Caco-2 (cell line): ENCODE results near the gene SLIRP. TPM values are rescaled to one million over a fixed set of nuclear protein-coding genes. Genes with fewer than 3 reads are reported as not detected.
A peak's percentile ranks its signal among the peaks of the same experiment; 100 is the strongest.

ENCODE experiments used
- BruUV-seq: library from RNA; stranded (reverse); fragments of 400-500 nt; replicated peaks from 2 replicates; lab custom pipeline; 2021; lab: Mats Ljungman, UMichigan
- CTCF ChIA-PET: fragments of 300-600 bp; sonication (Branson Sonifier 250); formaldehyde crosslinking; loops from one replicate; lab custom pipeline; 2022; ENCODE audit warnings: antibody characterized with exemption; lab: Charles Lee
- POLR2A ChIA-PET: fragments of 300-600 bp; sonication (Branson Sonifier 250); formaldehyde crosslinking; loops from one replicate; lab custom pipeline; 2022; ENCODE audit warnings: antibody characterized with exemption; lab: Charles Lee
- DNase-seq, 2 experiments: peaks; one replicate each; pipeline versions ENCODE4 v3.0.0 to v3.0.0-alpha.2; 2020 to 2022
- H3K27me3 ChIP-seq: replicated peaks from 2 replicates; pipeline ENCODE4 v1.6.0; 2011; ENCODE audit warnings: low read length; ENCODE audit not compliant: control insufficient read depth, insufficient read depth
- H3K36me3 ChIP-seq: 2 replicates; pipeline ENCODE4 v1.5.1; 2011; ENCODE audit warnings: low read length; ENCODE audit not compliant: control insufficient read depth, insufficient read depth
- H3K4me1 ChIP-seq: fragments of 250-450 bp; sonication (Bioruptor Pico); 2 replicates; pipeline ENCODE4 v1.5.1; 2020; ENCODE audit warnings: mild to moderate bottlenecking
- H3K4me3 ChIP-seq: 2 replicates; pipeline ENCODE4 v1.5.1; 2011; ENCODE audit warnings: low read depth, mild to moderate bottlenecking, control low read depth, low read length
- H3K9me3 ChIP-seq: fragments of 250-450 bp; sonication (Bioruptor Pico); 2 replicates; pipeline ENCODE4 v1.5.1; 2020; ENCODE audit warnings: mild to moderate bottlenecking, moderate library complexity
- H3K27ac Mint-ChIP-seq: one replicate; pipeline ENCODE4 v1.8.0; 2022; ENCODE audit warnings: mixed read lengths; ENCODE audit not compliant: unreplicated experiment
- H3K27me3 Mint-ChIP-seq: one replicate; pipeline ENCODE4 v1.8.0; 2022; ENCODE audit warnings: mixed read lengths; ENCODE audit not compliant: insufficient read depth, unreplicated experiment
- H3K36me3 Mint-ChIP-seq: one replicate; pipeline ENCODE4 v1.8.0; 2022; ENCODE audit warnings: mild to moderate bottlenecking, mixed read lengths; ENCODE audit not compliant: insufficient read depth, unreplicated experiment
- H3K4me1 Mint-ChIP-seq: one replicate; pipeline ENCODE4 v1.8.0; 2022; ENCODE audit warnings: low read depth, mixed read lengths; ENCODE audit not compliant: unreplicated experiment
- H3K4me3 Mint-ChIP-seq: one replicate; pipeline ENCODE4 v1.8.0; 2022; ENCODE audit warnings: mild to moderate bottlenecking, moderate library complexity, mixed read lengths; ENCODE audit not compliant: unreplicated experiment
- H3K9me3 Mint-ChIP-seq: one replicate; pipeline ENCODE4 v1.8.0; 2022; ENCODE audit warnings: mixed read lengths; ENCODE audit not compliant: unreplicated experiment
- intact Hi-C: fragments of 100-400 bp; cut with micrococcal nuclease; formaldehyde crosslinking; loops from one replicate; pipeline ENCODE4 v1.10.0; 2022; ENCODE audit not compliant: unreplicated experiment
- total RNA-seq: library from RNA; stranded (reverse); gene quantifications from 2 replicates; pipeline ENCODE4 v1.2.3, GENCODE V29; 2022
- TF ChIP-seq, protein P1 (sequence below), 2 experiments: fragments of 200-600 bp in 1 of 2; IDR thresholded peaks; 1 replicate in 1 of 2; 2 replicates in 1 of 2; pipeline versions ENCODE4 v1.5.1 to v1.8.0; 2011 to 2022; ENCODE audit warnings: antibody characterized with exemption in 1 of 2, control low read depth in 1 of 2, inconsistent platforms in 1 of 2, low read depth in 1 of 2, low read length in 1 of 2, mild to moderate bottlenecking in 1 of 2, moderate library complexity in 1 of 2; ENCODE audit not compliant: insufficient read depth in 1 of 2, severe bottlenecking in 1 of 2, unreplicated experiment in 1 of 2

The SLIRP gene
- total RNA-seq, 1 experiment from 2014 or later, result 204 TPM

DNA sequence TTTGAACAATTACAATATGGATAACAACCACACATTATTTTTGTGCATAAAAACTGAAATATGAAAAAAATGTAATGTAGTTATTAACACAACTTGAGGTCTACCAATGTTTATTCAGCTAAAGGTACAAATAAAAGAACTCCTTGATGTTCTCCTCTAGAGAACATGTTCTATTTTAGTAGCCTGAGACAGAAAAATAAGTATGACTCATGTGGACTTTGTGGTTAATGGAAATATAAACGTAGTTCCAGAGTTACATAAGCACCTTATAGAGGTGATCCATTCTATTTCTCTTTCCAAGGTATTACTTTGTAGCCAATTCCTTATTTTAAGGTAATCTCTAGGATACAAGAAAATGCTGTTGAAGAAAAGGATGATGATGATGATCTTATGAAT, 25.7 kb upstream of the SLIRP start:
- TF ChIP-seq, protein P1, sequence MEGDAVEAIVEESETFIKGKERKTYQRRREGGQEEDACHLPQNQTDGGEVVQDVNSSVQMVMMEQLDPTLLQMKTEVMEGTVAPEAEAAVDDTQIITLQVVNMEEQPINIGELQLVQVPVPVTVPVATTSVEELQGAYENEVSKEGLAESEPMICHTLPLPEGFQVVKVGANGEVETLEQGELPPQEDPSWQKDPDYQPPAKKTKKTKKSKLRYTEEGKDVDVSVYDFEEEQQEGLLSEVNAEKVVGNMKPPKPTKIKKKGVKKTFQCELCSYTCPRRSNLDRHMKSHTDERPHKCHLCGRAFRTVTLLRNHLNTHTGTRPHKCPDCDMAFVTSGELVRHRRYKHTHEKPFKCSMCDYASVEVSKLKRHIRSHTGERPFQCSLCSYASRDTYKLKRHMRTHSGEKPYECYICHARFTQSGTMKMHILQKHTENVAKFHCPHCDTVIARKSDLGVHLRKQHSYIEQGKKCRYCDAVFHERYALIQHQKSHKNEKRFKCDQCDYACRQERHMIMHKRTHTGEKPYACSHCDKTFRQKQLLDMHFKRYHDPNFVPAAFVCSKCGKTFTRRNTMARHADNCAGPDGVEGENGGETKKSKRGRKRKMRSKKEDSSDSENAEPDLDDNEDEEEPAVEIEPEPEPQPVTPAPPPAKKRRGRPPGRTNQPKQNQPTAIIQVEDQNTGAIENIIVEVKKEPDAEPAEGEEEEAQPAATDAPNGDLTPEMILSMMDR (IDR thresholded peaks at IDR 0.05; ENCODE audit: insufficient read depth in 1 of 2, low read depth in 1 of 2, low read length in 1 of 2, severe bottlenecking in 1 of 2, unreplicated experiment in 1 of 2), result no peak
- no TSS peak for BruUV-seq
- no peaks in the 10 kb centered on the region for H3K36me3 ChIP-seq
- CTCF ChIA-PET, result no interaction called here
- POLR2A ChIA-PET, result no interaction called here
- Mint-ChIP-seq H3K27ac (no peak overlapping the region), H3K4me1 (peaks cover 8% of the 10 kb centered on the region), H3K4me3 (no peak overlapping the region), H3K9me3 (no peaks in the 10 kb centered on the region), H3K27me3 (no peaks in the 10 kb centered on the region), H3K36me3 (peaks cover 31% of the 10 kb centered on the region)
- H3K27me3 ChIP-seq, result no peaks in the 10 kb centered on the region
- H3K4me3 ChIP-seq, result no peak overlapping the region
- intact Hi-C loops, result no loop called here
- H3K9me3 ChIP-seq, result no peaks in the 10 kb centered on the region
- H3K4me1 ChIP-seq, result peaks cover 14% of the 10 kb centered on the region
- no peak for DNase-seq

DNA sequence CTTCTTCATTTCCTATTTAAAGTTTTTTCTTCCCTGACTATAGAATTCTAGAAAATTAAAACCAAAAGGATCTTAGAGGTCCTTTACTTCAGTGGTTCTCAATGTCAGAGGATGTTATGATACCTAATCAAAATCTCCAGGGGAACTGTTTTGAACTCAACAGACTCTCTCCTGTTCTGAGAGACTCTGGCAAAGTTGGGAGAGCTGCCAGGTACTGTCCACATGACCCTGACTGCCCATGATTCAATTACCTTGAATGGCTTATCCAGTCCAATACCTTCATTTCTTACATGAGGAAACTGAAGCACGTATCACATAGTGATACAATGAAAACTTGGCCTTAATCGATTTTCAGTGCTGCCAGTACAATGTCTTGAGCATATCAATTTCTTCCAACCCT, 16.6 kb upstream of the SLIRP start:
- ChIA-PET CTCF (no interaction called here), POLR2A (no interaction called here)
- intact Hi-C loops, result no loop called here
- H3K27me3 ChIP-seq, result no peaks in the 10 kb centered on the region
- no peak for DNase-seq
- H3K4me3 Mint-ChIP-seq, result no peak overlapping the region
- no peak overlapping the region for H3K27ac Mint-ChIP-seq
- BruUV-seq, result no TSS peak
- no peaks in the 10 kb centered on the region for H3K9me3 ChIP-seq
- H3K36me3 Mint-ChIP-seq, result peaks cover 25% of the 10 kb centered on the region
- H3K4me3 ChIP-seq, result no peak overlapping the region
- TF ChIP-seq, protein P1 (IDR thresholded peaks at IDR 0.05; ENCODE audit: insufficient read depth in 1 of 2, low read depth in 1 of 2, low read length in 1 of 2, severe bottlenecking in 1 of 2, unreplicated experiment in 1 of 2), result no peak
- no peaks in the 10 kb centered on the region for H3K9me3 Mint-ChIP-seq
- no peaks in the 10 kb centered on the region for H3K4me1 ChIP-seq
- no peaks in the 10 kb centered on the region for H3K27me3 Mint-ChIP-seq
- H3K4me1 Mint-ChIP-seq, result no peaks in the 10 kb centered on the region
- H3K36me3 ChIP-seq, result no peaks in the 10 kb centered on the region

DNA sequence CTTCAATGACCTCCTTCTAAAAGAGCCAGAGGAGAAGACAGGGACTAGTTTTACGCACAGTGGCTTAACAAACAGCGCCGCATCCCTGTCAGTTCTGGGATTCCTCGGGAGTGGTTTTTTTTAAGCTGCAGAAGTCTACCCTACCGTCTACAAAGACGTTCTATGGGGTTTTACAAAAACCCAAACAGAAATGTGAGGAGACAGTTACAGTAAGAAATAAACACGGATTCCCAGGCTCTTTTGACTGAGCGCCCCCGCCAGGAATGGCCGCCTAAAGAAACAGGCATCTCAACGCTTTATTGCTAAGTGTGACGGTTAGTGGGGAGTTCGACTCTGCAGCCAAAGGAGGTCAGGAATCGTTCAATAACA, 564 bp upstream of the SLIRP start:
- H3K27me3 ChIP-seq, result no peaks in the 10 kb centered on the region
- ChIA-PET POLR2A (interaction anchor here (0.5 kb wide), 1 partner anchor 14 kb away, joined by 5 read pairs; no protein-coding TSS in a partner anchor), CTCF (interaction anchor here (0.6 to 0.7 kb wide), 2 partner anchors 52 to 131 kb away, joined by 3 read pairs; no protein-coding TSS in a partner anchor)
- H3K9me3 Mint-ChIP-seq, result no peaks in the 10 kb centered on the region
- H3K4me3 Mint-ChIP-seq, result peak overlapping the region; percentile 86
- H3K36me3 ChIP-seq, result no peaks in the 10 kb centered on the region
- H3K9me3 ChIP-seq, result no peaks in the 10 kb centered on the region
- no peaks in the 10 kb centered on the region for H3K27me3 Mint-ChIP-seq
- intact Hi-C loops, result loop anchor here (1.0 to 5.0 kb wide), 2 partner anchors 52 to 90 kb away; partner anchors contain the start of gene SPTLC2
- peaks cover 17% of the 10 kb centered on the region for H3K4me1 Mint-ChIP-seq
- H3K4me1 ChIP-seq, result peaks cover 8% of the 10 kb centered on the region; the same call in 1 of the 2 replicates
- peak overlapping the region; percentile 77 for H3K27ac Mint-ChIP-seq
- peak in 1 of 2 experiments; percentile 38 for DNase-seq
- TSS peak; percentile 64 for BruUV-seq
- TF ChIP-seq, protein P1 (IDR thresholded peaks at IDR 0.05; ENCODE audit: insufficient read depth in 1 of 2, low read depth in 1 of 2, low read length in 1 of 2, severe bottlenecking in 1 of 2, unreplicated experiment in 1 of 2), result peak in 1 of 2 experiments; percentile 35
- peaks cover 41% of the 10 kb centered on the region for H3K36me3 Mint-ChIP-seq
- H3K4me3 ChIP-seq, result peak overlapping the region; percentile 71
